ENCODE results near the gene CHCHD4. TPM values are rescaled to one million over a fixed set of nuclear protein-coding genes. Genes with fewer than 3 reads are reported as not detected.

The CHCHD4 gene
- total RNA-seq, 1 experiment from 2014 or later: 43.3 TPM

DNA sequence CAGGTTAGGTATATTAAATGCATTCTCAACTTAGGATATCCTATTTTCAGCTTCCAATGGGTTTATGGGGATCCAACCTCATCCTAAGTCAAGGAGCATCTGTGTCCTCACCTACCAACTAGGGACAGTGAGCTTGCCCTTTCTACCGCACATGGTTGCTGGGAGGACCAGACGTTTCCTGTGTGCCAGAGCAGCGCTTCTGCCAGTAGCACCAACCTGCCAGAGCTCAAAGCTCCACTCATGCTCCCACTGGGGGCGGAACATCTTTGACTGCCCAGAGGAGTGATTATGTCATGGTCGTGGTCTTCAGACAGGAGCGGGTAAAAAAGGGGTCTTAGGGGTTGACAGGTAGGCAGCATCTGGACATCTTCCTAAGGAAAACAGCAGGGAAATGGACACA is 29.0 kb upstream of the CHCHD4 start:
- Histone ChIP-seq H3K4me1 (ENCODE audit: insufficient read depth, low read length) (no peaks in the 10 kb centered on the region), H2AFZ (ENCODE audit: low read length) (no peak overlapping the region), H3K27me3 (ENCODE audit: low read length) (no peaks in the 10 kb centered on the region), H3K4me2 (ENCODE audit: low read length) (no peak overlapping the region), H3K79me2 (ENCODE audit: low read length) (no peaks in the 10 kb centered on the region), H3K4me3 (ENCODE audit: low read length) (no peak overlapping the region), H3K9me3 (ENCODE audit: low read length) (no peaks in the 10 kb centered on the region), H3F3A (ENCODE audit: low read length, unreplicated experiment) (no peaks in the 10 kb centered on the region), H3K27ac (ENCODE audit: low read length) (no peak overlapping the region), H3K36me3 (ENCODE audit: low read depth, low read length) (peaks cover 17% of the 10 kb centered on the region; the same call in 1 of the 2 replicates), H3K9me2 (replicated peaks; ENCODE audit: low read length) (no peaks in the 10 kb centered on the region), H4K20me1 (ENCODE audit: low read length) (no peaks in the 10 kb centered on the region), H3K9ac (ENCODE audit: low read length) (no peak overlapping the region)
- DNase-seq (no peak), ATAC-seq (no peak)
- intact Hi-C loops (cut with micrococcal nuclease): no loop called here
- ChIA-PET POLR2A (ENCODE audit: unreplicated experiment) (interaction anchor here (0.6 kb wide), 1 partner anchor 16 kb away, joined by 4 read pairs; no protein-coding TSS in a partner anchor), CTCF (no interaction called here)
- TF ChIP-seq EZH2 (IDR thresholded peaks at IDR 0.05; ENCODE audit: low read length, unreplicated experiment) (no peak), EZH2phosphoT487 (IDR thresholded peaks at IDR 0.05; ENCODE audit: borderline replicate concordance, low read length) (no peak)
- TF ChIP-seq, protein P1, sequence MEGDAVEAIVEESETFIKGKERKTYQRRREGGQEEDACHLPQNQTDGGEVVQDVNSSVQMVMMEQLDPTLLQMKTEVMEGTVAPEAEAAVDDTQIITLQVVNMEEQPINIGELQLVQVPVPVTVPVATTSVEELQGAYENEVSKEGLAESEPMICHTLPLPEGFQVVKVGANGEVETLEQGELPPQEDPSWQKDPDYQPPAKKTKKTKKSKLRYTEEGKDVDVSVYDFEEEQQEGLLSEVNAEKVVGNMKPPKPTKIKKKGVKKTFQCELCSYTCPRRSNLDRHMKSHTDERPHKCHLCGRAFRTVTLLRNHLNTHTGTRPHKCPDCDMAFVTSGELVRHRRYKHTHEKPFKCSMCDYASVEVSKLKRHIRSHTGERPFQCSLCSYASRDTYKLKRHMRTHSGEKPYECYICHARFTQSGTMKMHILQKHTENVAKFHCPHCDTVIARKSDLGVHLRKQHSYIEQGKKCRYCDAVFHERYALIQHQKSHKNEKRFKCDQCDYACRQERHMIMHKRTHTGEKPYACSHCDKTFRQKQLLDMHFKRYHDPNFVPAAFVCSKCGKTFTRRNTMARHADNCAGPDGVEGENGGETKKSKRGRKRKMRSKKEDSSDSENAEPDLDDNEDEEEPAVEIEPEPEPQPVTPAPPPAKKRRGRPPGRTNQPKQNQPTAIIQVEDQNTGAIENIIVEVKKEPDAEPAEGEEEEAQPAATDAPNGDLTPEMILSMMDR (conservative IDR thresholded peaks at IDR 0.05; ENCODE audit: low read depth, low read length): no peak
- no TSS peak for BruUV-seq (replicated peaks)

DNA sequence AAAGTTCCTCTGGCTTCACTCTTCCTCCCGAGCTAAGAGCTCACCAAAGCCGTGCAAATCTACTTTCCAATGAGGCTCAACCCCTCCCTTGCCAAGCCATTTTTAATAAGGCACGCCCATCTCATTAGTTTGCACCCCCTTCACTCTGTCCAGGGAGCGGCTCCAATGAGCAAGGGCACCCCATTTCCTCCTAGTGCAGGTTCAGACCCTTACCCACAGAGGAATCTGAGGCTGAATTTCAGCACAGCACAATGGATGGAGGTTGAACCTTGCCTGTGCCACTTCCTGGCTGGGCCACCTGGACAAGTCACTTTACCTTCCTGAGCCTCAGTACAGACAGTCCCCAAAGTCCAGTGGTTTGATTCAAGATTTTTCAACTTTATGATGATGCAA is 28.3 kb upstream of the CHCHD4 start:
- no peaks in the 10 kb centered on the region for H3K4me1 ChIP-seq (ENCODE audit: insufficient read depth, low read length)
- H3K9me3 ChIP-seq (ENCODE audit: low read length): no peaks in the 10 kb centered on the region
- no peaks in the 10 kb centered on the region for H3F3A ChIP-seq (ENCODE audit: low read length, unreplicated experiment)
- DNase-seq: no peak
- no TSS peak for BruUV-seq (replicated peaks)
- ChIA-PET POLR2A (ENCODE audit: unreplicated experiment) (no interaction called here), CTCF (interaction anchor here (0.6 to 0.7 kb wide), 2 partner anchors 29 to 51 kb away, joined by 3 to 9 read pairs; no protein-coding TSS in a partner anchor)
- intact Hi-C loops (cut with micrococcal nuclease): no loop called here
- no peaks in the 10 kb centered on the region for H3K9me2 ChIP-seq (replicated peaks; ENCODE audit: low read length)
- H3K79me2 ChIP-seq (ENCODE audit: low read length): no peaks in the 10 kb centered on the region
- no peak overlapping the region for H3K27ac ChIP-seq (ENCODE audit: low read length)
- H3K36me3 ChIP-seq (ENCODE audit: low read depth, low read length): peaks cover 10% of the 10 kb centered on the region; the same call in 1 of the 2 replicates
- TF ChIP-seq EZH2phosphoT487 (IDR thresholded peaks at IDR 0.05; ENCODE audit: borderline replicate concordance, low read length) (no peak), EZH2 (IDR thresholded peaks at IDR 0.05; ENCODE audit: low read length, unreplicated experiment) (no peak)
- TF ChIP-seq, protein P1 (conservative IDR thresholded peaks at IDR 0.05; ENCODE audit: low read depth, low read length): no peak
- H4K20me1 ChIP-seq (ENCODE audit: low read length): no peaks in the 10 kb centered on the region
- no peak overlapping the region for H3K4me3 ChIP-seq (ENCODE audit: low read length)
- no peak for ATAC-seq
- H3K9ac ChIP-seq (ENCODE audit: low read length): no peak overlapping the region
- no peak overlapping the region for H3K4me2 ChIP-seq (ENCODE audit: low read length)
- H3K27me3 ChIP-seq (ENCODE audit: low read length): no peaks in the 10 kb centered on the region
- no peak overlapping the region for H2AFZ ChIP-seq (ENCODE audit: low read length)

DNA sequence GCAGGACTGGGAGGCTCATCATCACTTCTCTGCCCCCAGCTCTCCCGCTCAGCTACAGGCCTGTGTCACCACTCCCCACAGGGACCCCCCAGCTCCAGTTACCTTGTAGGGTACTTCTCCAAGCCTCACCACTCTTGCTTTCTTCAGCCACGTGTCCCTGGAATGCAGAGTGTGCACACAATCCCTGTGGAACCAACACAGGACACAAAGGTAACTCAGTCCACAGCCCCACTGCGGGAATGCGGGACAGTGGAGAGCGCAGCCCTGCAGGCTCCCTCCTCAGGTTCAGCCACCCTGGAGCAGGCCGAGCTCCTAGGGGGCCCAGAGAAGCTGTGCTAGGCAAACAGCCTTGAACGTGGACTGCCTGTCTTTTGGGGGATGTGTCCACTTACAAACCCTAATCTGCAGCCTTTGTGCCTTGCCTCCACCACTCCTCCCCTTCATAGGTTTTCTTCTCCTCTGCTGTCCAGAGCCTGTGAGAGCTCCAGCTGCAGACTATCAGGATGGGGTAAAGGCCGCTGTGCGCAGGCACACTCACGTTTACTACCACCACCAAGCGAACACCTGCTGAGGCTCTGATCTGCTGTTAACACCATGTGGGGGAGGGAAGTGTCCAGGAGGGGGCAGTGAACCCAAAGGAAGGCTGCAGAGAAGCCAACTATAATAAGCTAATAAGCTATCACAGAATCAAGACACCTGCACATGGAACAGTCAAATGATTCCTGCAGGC is 27.7 kb upstream of the CHCHD4 start:
- Histone ChIP-seq H3K27me3 (ENCODE audit: low read length) (no peaks in the 10 kb centered on the region), H3K4me1 (ENCODE audit: insufficient read depth, low read length) (no peaks in the 10 kb centered on the region), H3K4me3 (ENCODE audit: low read length) (no peak overlapping the region), H3F3A (ENCODE audit: low read length, unreplicated experiment) (no peaks in the 10 kb centered on the region), H3K79me2 (ENCODE audit: low read length) (no peaks in the 10 kb centered on the region), H3K9me2 (replicated peaks; ENCODE audit: low read length) (no peaks in the 10 kb centered on the region), H3K4me2 (ENCODE audit: low read length) (no peak overlapping the region), H2AFZ (ENCODE audit: low read length) (no peak overlapping the region), H3K36me3 (ENCODE audit: low read depth, low read length) (peaks cover 5% of the 10 kb centered on the region; the same call in 1 of the 2 replicates), H3K27ac (ENCODE audit: low read length) (no peak overlapping the region), H4K20me1 (ENCODE audit: low read length) (no peaks in the 10 kb centered on the region), H3K9ac (ENCODE audit: low read length) (no peak overlapping the region), H3K9me3 (ENCODE audit: low read length) (no peaks in the 10 kb centered on the region)
- ChIA-PET CTCF (interaction anchor here (0.6 to 0.7 kb wide), 2 partner anchors 29 to 51 kb away, joined by 3 to 9 read pairs; no protein-coding TSS in a partner anchor), POLR2A (ENCODE audit: unreplicated experiment) (no interaction called here)
- no TSS peak for BruUV-seq (replicated peaks)
- TF ChIP-seq, protein P1 (conservative IDR thresholded peaks at IDR 0.05; ENCODE audit: low read depth, low read length): peak; percentile 64
- no peak for TF ChIP-seq EZH2phosphoT487 (IDR thresholded peaks at IDR 0.05; ENCODE audit: borderline replicate concordance, low read length)
- TF ChIP-seq EZH2 (IDR thresholded peaks at IDR 0.05; ENCODE audit: low read length, unreplicated experiment): no peak
- peak; percentile 29 for DNase-seq
- intact Hi-C loops (cut with micrococcal nuclease): no loop called here
- ATAC-seq: peak; percentile 62

Data from PC-3 (cell line).